H1 (cell line): Measurements from ENCODE around the gene CCDC92B. TPM values are rescaled to one million over a fixed set of nuclear protein-coding genes. Genes with fewer than 3 reads are reported as not detected.

Experiments
- CHD1 ChIP-seq: IDR thresholded peaks from 2 replicates; pipeline ENCODE4 v1.6.1; 2012; ENCODE audit warnings: low read depth, low read length, improper control_type of control experiment
- CHD7 ChIP-seq: fragments of 300-600 bp; sonication (generic); IDR thresholded peaks from 2 replicates; pipeline ENCODE4 v1.7.1; 2012; ENCODE audit warnings: low read length, moderate library complexity, mild to moderate bottlenecking, inconsistent platforms; ENCODE audit not compliant: insufficient replicate concordance
- E2F6 ChIP-seq: IDR thresholded peaks from 2 replicates; pipeline ENCODE4 v1.6.1; 2012; ENCODE audit warnings: inconsistent platforms
- GABPA ChIP-seq: IDR thresholded peaks from 2 replicates; pipeline ENCODE4 v1.6.1; 2011; ENCODE audit warnings: mild to moderate bottlenecking, low read length, moderate library complexity, borderline replicate concordance; ENCODE audit not compliant: insufficient read depth
- MAFK ChIP-seq: IDR thresholded peaks from 2 replicates; pipeline ENCODE4 v1.6.1; 2012; ENCODE audit warnings: low read depth, mild to moderate bottlenecking, improper control_type of control experiment, low read length
- SP4 ChIP-seq: IDR thresholded peaks from 2 replicates; pipeline ENCODE4 v1.6.1; 2012; ENCODE audit warnings: low read length, inconsistent platforms
- SRF ChIP-seq: IDR thresholded peaks from 2 replicates; pipeline ENCODE4 v1.6.1; 2011; ENCODE audit warnings: mild to moderate bottlenecking, low read depth, low read length, moderate library complexity
- TAF1 ChIP-seq: IDR thresholded peaks from 2 replicates; pipeline ENCODE4 v1.6.1; 2011; ENCODE audit warnings: mild to moderate bottlenecking, low read depth, low read length
- polyA plus RNA-seq, 7 experiments: library from polyadenylated mRNA; depleted of rRNA in 3 of 7; stranded (reverse) in 5 of 7; unstranded in 2 of 7; fragments of >200 nt in 5 of 7; fragments of 200-250 nt in 2 of 7; gene quantifications; 1 replicate in 5 of 7; 2 replicates in 1 of 7; 4 replicates in 1 of 7; pipeline versions ENCODE4 v1.2.1 to v1.2.3, GENCODE V29; 2011 to 2013; ENCODE audit warnings: missing spikeins in 2 of 7, mixed read lengths in 2 of 7
- total RNA-seq: library from RNA; stranded (reverse); fragmentation: NEBNext Ultra II Directional; extraction: Animal tissue kit (Norgen Biotek cat#: 25700); gene quantifications from 2 replicates; pipeline ENCODE4 v1.2.1, GENCODE V29; 2021
- TF ChIP-seq, protein P1 (sequence below): IDR thresholded peaks from 2 replicates; pipeline ENCODE4 v1.6.1; 2012; ENCODE audit warnings: inconsistent platforms

The CCDC92B gene
- total and polyA plus RNA-seq, 2 of the 8 experiments (the other 6 are each of a cell fraction or from before 2014, with no cell fraction given) = 5.5 to 12.1 TPM

- TF ChIP-seq CHD7 = no peak
- no peak for TF ChIP-seq SRF
- no peak for TF ChIP-seq MAFK
- TF ChIP-seq, protein P1, sequence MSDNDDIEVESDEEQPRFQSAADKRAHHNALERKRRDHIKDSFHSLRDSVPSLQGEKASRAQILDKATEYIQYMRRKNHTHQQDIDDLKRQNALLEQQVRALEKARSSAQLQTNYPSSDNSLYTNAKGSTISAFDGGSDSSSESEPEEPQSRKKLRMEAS = no peak
- no peak for TF ChIP-seq GABPA
- no peak for TF ChIP-seq E2F6
- TF ChIP-seq TAF1 = no peak
- no peak for TF ChIP-seq SP4
- no peak for TF ChIP-seq CHD1
These were observed 58.2 kb downstream of the CCDC92B start (continued) for GRCh38 chr17:2691069-2691871.
